Skeletal muscle cell (primary cell): ENCODE data around the gene GRB2.
"Not testable (repeated sequence)": the region's sequence is repeated elsewhere in the genome, so short reads cannot be mapped to it uniquely, and the experiment has no call there.

Source experiments
- DNase-seq: peaks from one replicate; pipeline ENCODE4 v3.0.0-alpha.2; 2010; ENCODE audit warnings: low read depth
- H3K4me3 ChIP-seq: 2 replicates; pipeline ENCODE4 v1.5.1; 2011; ENCODE audit warnings: low read depth, mild to moderate bottlenecking, control low read depth, low read length, moderate library complexity

Gene GRB2

GRCh38 chr17:75365009-75365930 lies 40.2 kb downstream of the GRB2 start:
- DNase-seq, result no peak
- H3K4me3 ChIP-seq, result no peak overlapping the region

- no peak overlapping the region for H3K4me3 ChIP-seq
- DNase-seq, result peak; percentile 37
Observed at GRCh38 chr17:75364078-75364477, 41.4 kb downstream of the GRB2 start.

DNA sequence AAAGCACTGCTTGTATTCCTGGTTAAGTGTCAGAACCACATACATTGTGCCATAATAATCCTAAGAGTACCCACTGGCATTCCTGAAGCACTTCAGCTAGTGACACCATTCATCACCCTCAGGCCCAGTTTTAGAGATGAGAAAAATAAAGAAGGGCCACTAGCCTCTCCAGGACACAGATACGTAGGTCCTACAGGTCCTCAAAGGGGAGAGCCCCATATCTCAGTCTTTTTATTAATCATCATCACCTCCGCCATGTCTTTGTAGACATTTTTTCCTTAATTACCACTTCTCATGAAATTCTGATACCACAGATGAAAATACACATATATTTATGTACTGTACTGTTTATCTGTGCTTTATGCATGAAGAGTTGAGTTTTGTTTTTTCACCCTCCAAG lies 43.5 kb downstream of the GRB2 start:
- no peak overlapping the region for H3K4me3 ChIP-seq
- no peak for DNase-seq

GRCh38 chr17:75361344-75361743 lies 44.1 kb downstream of the GRB2 start:
- H3K4me3 ChIP-seq, result no peak overlapping the region
- no peak for DNase-seq

GRCh38 chr17:75356260-75356937 lies 49.1 kb downstream of the GRB2 start:
- H3K4me3 ChIP-seq, result no peak overlapping the region
- DNase-seq, result no peak

DNA sequence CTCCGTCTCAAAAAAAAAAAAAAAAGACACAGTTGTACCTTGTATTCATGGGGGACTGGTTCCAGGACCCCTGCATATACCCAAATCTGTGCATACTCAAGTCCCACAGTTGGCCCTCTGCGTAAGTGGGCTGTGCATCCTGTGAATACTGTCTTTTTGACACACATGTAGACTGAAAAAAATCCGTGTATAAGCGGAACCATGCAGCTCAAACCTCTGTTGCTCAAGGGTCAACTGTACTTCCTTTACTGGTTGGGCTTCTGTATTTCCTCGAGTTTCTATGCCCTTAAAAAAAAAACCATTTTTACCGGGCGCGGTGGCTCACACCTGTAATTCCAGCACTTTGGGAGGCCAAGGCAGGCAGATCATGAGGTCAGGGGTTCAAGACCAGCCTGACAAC lies 52.3 kb downstream of the GRB2 start:
- H3K4me3 ChIP-seq, result no peak overlapping the region
- no peak for DNase-seq

DNA sequence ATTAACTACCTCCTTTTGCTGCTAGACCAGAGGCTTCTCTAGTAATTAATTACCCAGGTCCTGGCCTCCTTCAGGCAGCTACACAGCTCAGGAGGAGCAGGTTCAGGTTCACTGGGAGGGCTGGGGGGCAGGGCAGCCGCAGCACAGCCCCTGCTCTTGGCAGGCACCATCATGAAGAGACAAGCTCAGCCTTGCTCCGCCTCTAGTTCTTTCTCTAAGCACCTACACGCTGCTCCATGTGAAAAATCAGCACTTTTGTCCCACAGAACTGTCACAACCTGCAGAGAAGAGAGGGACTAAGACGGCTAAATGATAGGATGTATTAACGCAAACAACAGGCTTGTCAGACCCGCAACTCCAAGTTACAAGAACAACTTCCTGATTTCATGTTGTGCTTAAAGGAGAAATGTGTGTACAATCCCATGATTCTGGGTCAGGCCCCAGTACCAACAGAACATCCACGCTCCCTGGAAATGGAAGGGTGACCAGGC lies 53.4 kb downstream of the GRB2 start:
- no peak overlapping the region for H3K4me3 ChIP-seq
- no peak for DNase-seq

DNA sequence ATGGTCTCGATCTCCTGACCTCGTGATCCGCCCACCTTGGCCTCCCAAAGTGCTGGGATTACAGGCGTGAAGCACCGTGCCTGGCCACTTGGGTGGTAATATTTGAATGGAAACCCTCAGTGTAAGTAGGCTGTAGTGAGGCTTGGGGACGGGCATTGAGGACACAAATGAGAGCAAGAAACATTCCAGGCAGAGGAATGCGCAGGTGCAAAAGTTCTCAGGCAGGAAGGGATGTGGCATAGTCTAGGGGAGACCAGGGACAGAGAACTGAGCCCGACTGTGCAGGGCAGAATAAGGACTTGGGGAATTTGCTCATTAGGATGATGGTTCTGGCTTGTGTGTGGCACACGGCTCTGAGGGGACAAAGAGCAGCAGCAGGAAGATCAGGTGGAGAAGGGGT lies 54.8 kb downstream of the GRB2 start:
- no peak for DNase-seq
- no peak overlapping the region for H3K4me3 ChIP-seq

- no peak overlapping the region for H3K4me3 ChIP-seq
- no peak for DNase-seq
Observed at GRCh38 chr17:75350029-75350428, 55.4 kb downstream of the GRB2 start.

- H3K4me3 ChIP-seq, result no peak overlapping the region
- no peak for DNase-seq
Observed at GRCh38 chr17:75349589-75349988, 55.9 kb downstream of the GRB2 start.

GRCh38 chr17:75348386-75349012 lies 57.0 kb downstream of the GRB2 start:
- DNase-seq, result no peak
- no peak overlapping the region for H3K4me3 ChIP-seq

- peak; percentile 31 for DNase-seq
- no peak overlapping the region for H3K4me3 ChIP-seq
Observed at GRCh38 chr17:75346906-75347305, 58.6 kb downstream of the GRB2 start.

GRCh38 chr17:75346368-75346767 lies 59.1 kb downstream of the GRB2 start:
- DNase-seq, H3K4me3 ChIP-seq: not testable (repeated sequence)

DNA sequence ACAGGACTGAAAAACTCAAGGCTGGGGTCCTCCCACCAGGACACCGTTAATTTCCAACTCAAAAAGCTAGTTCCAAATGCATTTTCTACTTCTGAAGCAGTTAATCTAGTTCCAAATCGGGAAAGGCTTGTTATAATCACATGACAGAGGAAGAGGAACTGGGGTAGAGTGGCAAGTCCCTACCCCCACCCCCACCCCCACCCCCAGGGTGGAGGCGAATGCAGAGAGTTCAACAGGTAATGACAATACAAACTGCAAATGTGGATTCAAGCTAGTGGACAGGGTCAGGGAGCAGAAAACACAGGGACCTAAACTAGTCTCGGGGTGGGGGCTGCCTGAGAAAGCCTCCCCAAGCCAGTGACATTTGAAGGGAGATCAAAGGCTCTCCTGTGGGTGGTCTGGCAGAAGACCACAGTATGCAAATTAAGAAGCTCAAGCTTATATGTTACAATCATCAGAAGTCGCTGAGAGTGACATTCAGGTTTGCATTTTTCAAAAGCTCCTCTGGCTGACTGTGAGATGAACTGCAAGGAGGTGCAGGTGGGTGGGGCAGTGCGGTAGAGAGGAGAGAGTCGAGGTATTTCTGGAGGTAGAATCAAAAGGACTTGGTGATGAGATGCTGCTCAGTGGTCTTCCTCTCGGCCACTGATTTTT lies 59.8 kb downstream of the GRB2 start:
- DNase-seq, result no peak
- H3K4me3 ChIP-seq, result no peak overlapping the region

GRCh38 chr17:75344666-75345065 lies 60.8 kb downstream of the GRB2 start:
- no peak for DNase-seq
- no peak overlapping the region for H3K4me3 ChIP-seq

DNA sequence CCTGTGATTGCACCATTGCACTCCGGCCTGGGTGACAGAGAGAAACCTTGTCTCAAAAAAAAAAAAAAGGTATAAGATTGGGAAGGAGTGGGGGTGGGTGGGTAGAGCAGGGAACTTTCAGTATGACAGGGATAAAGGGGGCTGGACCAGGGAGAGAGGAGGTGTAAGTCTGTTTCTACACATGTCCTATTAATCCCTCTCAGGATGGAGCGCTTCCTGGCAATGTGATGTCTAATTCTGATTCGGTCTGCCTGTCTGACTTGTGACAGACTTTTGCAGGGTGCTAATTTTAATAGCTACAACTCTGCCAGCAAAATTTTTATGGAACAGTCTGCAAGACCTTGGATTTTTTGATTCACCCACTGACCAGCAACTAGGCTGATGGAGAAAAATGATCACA lies 62.5 kb downstream of the GRB2 start:
- DNase-seq, result no peak
- H3K4me3 ChIP-seq, result no peak overlapping the region

DNA sequence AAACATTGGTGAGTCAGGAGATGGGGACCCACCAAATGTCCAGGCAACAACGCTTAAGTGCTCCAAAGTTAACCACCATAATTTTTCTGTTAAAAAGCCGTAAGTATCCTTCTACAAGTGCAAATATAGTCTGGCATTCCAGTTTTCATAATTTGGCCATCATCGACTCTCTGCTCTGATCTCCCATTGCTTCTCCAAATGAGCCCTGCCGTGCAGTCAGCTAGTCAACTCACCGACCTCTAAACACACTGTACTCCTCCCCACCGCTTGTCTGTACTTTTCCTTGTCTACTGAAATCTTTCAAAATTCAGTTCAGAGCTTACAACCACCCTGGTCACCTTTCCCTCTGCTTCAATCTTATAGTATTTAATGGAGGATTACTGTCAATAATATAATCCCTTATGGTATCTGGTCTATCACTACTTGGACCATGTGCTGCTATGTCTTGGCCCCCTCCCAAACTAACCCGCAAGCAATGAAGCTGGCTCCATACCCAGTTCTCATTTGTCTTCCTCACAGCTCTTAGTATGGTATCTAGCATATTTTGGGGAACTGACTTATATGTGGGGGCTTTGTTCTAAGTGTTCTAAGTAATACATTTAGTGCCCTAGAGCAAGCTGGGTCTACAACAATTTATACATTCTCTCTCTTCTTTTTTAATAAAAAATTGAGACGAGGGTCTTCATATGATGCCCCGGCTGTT lies 63.5 kb downstream of the GRB2 start:
- DNase-seq, result no peak

GRCh38 chr17:75340631-75341030 lies 64.8 kb downstream of the GRB2 start:
- no peak for DNase-seq
- H3K4me3 ChIP-seq, result no peak overlapping the region

More for the DNA sequence above, 63.5 kb downstream of the GRB2 start:
- no peak overlapping the region for H3K4me3 ChIP-seq

GRCh38 chr17:75339971-75340370 lies 65.5 kb downstream of the GRB2 start:
- no peak for DNase-seq

More at GRCh38 chr17:75339971-75340370, 65.5 kb downstream of the GRB2 start:
- no peak overlapping the region for H3K4me3 ChIP-seq
